DMS153 treated with DMSO at 0.1 percent for 48 hours (cell line): ENCODE data around the gene PHOX2B.

Source experiments
- DNase-seq: peaks from one replicate; lab custom pipeline; 2025; ENCODE audit not compliant: unreplicated experiment; lab: John Stamatoyannopoulos, UW

The PHOX2B gene

GRCh38 chr4:41748571-41749475 is at the start of gene PHOX2B:
Gene PHOX2B (minus strand): TSS chr4:41748725. CDS start chr4:41748610, 115 bp downstream.
- DNase-seq = no peak

DNA sequence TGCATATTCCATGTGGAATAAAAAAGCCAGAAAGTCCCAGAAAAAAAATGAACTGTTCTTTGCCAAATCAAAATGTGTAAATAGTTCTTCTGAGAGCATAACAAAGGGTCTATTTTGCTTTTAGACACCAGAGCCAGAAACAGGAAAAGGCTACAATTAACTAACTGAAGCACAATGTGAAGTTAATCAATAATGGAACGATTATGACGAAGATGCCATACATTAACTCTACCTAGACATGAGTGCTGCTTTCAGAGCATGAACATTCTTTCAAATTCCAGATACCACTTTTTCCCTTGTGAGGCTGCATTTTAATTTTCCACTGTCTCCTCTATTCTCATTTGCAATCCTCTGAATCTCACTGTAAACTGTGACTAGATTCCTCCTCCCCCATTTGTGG is 48.7 kb upstream of the PHOX2B start:
- no peak for DNase-seq

GRCh38 chr4:41796545-41797210 is 48.2 kb upstream of the PHOX2B start:
- DNase-seq = no peak

DNA sequence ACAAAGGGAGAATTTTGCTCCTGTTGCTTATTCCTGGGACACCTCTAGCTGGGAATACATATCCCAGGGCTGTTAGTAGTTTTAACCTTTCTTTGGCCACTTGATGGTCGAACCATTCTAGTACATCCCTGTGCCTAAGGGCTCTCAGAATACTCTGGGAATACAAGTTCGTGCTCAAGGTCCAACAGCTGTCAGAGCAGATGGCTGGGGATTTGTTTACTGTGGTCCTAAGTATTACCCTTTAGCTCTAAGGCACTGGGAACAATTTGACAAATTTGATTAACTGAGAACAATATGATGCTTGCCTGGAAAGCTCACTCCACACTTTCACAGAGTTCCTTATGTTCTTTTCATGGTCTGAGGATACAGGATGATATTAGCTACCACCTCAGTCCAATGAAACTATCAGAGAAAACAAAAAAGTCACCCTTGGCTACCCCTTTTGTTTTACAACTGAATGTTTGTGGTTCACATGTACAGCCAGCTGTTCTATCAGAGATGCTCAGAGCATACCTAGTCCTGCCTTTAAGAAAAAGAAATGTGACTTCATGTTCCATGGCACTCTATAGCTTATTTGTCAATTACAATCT is 47.4 kb upstream of the PHOX2B start:
- no peak for DNase-seq

GRCh38 chr4:41792166-41792565 is 43.6 kb upstream of the PHOX2B start:
- no peak for DNase-seq

GRCh38 chr4:41791557-41791956 is 43.0 kb upstream of the PHOX2B start:
- no peak for DNase-seq

DNA sequence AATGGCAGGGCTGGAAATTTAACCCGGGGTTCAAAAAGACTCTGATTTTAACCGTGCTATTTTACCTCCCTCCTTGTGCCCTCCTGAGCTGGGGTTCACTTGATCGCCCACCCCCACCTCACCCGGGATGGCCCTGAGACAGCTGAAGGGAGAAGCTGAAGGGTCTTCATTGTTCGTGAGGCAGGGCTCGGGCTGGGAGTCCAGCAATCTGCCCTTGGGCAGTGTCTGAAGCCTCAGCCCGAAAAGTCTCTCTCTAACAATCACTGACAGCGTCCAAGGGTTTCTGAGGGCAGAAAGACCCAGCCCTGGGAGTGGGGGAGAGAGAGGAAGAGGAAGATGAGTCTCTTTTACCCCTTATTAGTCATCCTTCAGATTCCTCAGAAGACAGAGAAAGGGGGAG is 39.4 kb upstream of the PHOX2B start:
- no peak for DNase-seq

DNA sequence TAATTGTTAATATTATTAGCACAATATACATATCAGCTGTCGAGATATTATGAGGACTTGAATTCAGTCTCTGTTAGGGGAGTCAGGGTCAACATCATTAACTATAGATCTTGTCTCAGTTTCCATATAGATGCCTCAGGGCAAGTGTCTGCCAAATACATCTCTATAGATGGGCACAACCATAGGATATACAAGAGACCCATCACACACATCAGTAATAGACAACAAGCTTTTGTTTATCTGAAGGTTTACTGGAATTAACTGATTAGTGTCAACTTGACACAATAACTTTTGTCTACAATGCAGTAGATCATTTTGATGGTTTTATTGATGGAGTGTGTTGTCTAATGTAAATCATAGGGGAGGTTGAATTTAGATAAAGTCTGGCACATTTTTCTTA is 37.1 kb upstream of the PHOX2B start:
- DNase-seq = no peak

DNA sequence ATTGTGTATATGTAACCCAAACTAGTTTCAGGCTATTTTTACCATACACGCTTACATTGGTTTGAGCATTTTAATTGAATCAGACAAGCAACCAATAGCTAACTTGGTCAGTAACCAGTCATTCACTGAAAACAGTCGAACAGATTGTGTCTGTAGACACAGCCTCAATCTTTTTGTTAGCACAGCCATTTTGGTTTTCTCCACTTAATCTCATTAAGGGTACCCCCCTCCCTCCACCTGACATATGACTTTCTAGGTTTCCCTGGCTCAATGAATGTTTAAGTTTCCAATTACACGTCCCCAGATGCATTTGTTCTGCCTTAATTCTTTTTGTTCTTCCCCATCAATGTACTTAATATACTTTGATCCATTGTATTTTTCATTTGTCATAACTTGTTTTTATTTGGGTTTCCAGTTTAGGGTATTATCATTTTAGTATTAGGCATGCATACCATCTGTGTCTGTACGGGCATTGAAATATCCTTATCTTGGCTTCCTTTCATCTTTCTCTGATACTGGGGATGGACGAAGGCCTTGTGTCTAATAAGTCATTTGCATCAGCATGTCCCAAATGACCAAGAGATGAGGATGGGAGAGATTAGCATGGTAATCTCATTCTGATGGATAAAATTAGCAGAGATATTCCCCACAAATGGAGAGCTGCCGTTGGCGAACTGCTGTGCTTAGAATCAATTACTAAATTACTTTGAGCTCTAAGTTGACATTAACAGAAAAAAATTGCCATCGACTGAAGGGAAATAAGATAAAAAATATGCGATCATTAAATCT is 35.9 kb upstream of the PHOX2B start:
- DNase-seq = no peak

GRCh38 chr4:41776466-41776865 is 27.9 kb upstream of the PHOX2B start:
- DNase-seq = no peak

DNA sequence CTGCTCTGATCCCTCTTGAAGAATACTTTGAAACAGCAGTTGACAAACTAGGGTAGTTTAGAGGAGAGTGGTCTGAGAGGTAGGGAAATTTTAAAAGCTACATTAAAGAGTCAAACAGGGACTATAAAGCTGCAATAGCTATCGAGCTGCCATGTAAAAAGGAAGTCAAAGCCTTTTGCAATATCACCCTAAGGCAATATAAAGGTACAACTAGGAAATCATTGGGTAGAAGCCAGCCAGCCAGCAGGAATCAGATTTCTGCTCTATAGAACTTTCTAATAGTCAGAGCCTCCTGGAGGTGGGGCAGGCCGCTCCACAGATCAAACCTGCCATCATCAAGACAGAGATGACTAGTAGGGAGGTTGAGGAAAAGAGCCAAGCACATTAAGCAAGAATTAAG is 15.2 kb upstream of the PHOX2B start:
- DNase-seq = no peak

DNA sequence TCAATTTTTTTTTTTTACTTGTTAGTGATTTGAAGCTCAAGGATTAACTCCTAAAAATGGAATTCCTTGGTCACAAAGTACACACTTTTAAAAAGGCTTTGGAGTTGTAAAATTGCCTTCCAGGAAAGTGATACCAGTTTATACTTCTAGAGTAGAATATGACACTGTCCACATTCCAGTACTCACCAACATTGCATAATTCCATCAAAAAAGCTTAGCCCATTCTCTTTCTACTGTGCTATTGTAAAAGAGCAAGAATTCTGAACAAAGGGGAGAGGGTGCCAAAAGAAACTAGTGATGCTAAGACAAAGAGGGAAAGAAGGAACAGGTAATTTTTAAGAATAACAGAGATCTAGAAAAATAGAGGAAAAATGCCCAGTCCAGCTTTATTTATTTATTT is 10.4 kb upstream of the PHOX2B start:
- DNase-seq = no peak

GRCh38 chr4:41757521-41758156 is 9.1 kb upstream of the PHOX2B start:
- DNase-seq = no peak

GRCh38 chr4:41753942-41754341 is 5.4 kb upstream of the PHOX2B start:
- no peak for DNase-seq

GRCh38 chr4:41752081-41752836 is 3.7 kb upstream of the PHOX2B start:
- DNase-seq = no peak

DNA sequence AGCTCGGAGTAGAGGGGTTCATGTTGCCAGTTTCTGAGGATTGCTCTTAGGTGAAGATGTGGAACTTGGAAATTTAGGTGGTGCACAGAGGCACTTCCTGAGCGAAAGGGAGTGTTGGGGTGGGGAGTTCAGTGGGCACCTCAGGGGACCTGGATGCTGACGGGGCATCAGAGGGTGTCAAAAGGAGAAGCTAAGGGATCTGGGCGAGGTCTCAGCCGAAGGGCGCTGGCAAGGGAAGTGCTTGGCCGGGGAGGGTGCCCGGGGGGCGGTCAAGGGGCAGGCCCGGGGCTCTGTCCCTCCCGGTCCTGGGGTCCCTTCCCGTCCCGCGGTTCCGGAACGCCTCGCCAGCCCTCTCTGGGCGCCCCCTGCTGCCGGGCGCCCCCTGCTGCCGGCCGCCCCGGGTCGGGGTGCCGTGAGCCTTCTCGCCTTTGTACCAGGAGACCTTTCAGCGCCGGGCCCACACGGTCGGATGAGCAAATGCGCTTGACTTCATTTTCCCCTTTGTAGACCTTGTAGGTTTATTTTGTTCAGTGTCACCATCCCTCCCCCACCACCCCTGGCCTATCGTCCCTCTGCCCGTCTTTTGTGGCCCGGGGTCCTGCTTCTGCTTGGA is 3.0 kb upstream of the PHOX2B start:
- no peak for DNase-seq

DNA sequence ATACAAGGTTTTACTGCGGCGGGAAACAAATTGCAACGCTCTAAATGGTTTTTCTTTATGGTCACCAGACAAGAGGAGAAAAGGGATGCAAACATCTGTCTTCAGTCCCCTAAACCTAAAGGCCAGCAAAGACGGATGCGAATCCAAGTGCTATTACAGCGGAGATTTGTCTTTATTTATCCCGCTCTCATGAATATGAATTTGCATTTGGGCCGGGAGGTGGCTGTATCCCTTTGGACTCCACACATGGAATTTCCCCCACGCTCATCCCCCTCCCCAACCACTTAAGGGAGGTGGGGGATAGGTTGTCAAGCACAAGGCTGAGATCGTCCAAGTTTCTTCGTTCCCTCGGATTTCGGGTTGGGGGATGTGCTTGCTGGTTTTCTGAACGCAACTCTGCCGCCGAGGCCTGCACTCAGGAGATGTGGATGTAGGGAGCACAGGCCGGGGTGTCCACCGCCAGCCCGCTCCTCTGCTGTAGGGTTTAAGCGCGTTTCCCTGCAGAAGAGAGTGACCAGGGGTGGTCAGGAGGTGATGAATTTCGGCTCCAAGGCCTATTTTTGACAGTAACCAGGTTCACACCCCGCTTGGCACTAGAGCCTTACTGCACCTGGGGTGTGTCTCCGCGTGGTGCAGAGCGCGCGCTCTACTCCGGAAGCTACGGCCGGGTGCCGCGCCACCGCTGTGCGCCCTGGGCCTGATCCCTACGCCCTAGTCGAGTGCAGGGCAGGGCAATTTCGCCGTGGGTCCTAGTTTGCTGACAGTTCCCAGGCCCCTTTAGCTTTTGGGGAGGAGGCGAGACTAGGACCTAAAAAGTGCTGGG is 2.3 kb upstream of the PHOX2B start:
- DNase-seq = no peak

DNA sequence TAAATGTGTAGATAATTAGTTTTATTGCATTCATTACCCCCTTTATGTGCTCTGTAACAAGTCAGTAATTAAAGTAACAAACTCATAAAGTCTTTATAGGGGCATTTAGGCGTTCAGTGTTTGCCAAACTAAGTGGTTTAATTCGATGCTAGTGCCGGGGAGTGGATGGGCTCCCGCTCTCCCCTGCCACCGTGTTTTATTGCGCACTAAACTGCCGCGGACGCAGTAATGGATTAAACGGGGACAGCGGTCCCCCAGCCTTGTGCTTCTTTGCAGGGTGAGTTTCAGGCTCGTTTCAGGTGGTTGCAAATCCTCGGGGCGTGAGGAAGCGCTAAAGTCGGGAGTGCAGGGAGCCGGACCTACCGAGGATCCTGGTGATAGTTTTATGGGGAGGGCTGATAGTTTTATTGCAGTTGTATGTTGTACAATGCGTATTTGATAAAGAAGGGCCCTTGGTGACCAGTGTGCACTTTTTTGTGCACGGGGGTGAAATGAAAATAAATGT is 1.6 kb upstream of the PHOX2B start:
- DNase-seq = peak; percentile 4

- no peak for DNase-seq
Observed at GRCh38 chr4:41749631-41750039, 1.1 kb upstream of the PHOX2B start.
